Colonic mucosa (tissue), 4 donors: ENCODE results near the gene ARRDC5. TPM values are rescaled to one million over a fixed set of nuclear protein-coding genes. Genes with fewer than 3 reads are reported as not detected.
A peak's percentile ranks its signal among the peaks of the same experiment; 100 is the strongest.
"Not testable (repeated sequence)": the region's sequence is repeated elsewhere in the genome, so short reads cannot be mapped to it uniquely, and the experiment has no call there.

Experiments used
- DNase-seq: peaks from one replicate; pipeline ENCODE4 v3.0.0-alpha.2; 2020
- H3K27ac ChIP-seq: fragments of 200-600 bp; one replicate; pipeline ENCODE4 v1.8.0; 2021
- H3K27me3 ChIP-seq: fragments of 200-600 bp; one replicate; pipeline ENCODE4 v1.8.0; 2021
- H3K36me3 ChIP-seq: fragments of 200-600 bp; one replicate; pipeline ENCODE4 v1.8.0; 2021
- H3K4me1 ChIP-seq: fragments of 200-600 bp; one replicate; pipeline ENCODE4 v1.8.0; 2021; ENCODE audit warnings: mild to moderate bottlenecking
- H3K4me3 ChIP-seq: fragments of 200-600 bp; one replicate; pipeline ENCODE4 v1.8.0; 2021
- H3K9ac ChIP-seq, 2 donors: one replicate each; pipeline ENCODE4 v1.7.0; 2013; ENCODE audit warnings: control low read depth in 2 of 2, low read depth in 2 of 2, low read length in 2 of 2
- H3K9me3 ChIP-seq: fragments of 200-600 bp; one replicate; pipeline ENCODE4 v1.8.0; 2021
- intact Hi-C: fragments of 100-400 bp; cut with DNase I; formaldehyde crosslinking; loops from one replicate; pipeline ENCODE4 v1.14.1; 2022
- total RNA-seq, 2 donors: library from RNA; stranded (reverse); fragmentation: NEBNext Ultra II Directional in 1 of 2; extraction: Animal tissue kit (Norgen Biotek cat#: 25700) in 1 of 2; gene quantifications; one replicate each; pipeline ENCODE4 v1.2.1, GENCODE V29; 2021
- TF ChIP-seq, protein P1 (sequence below): fragments of 200-600 bp; IDR thresholded peaks from one replicate; pipeline ENCODE4 v1.8.0; 2022; ENCODE audit warnings: antibody characterized with exemption, mild to moderate bottlenecking
- donor health status: healthy.
- donor health status: DM: no; HTN: no; CAD: no.
- donor health status: DM: no; HTN: no; CAD: no.

Gene ARRDC5
- total RNA-seq, 2 donors from 2014 or later, result 0.15 TPM; not detected in 1

DNA sequence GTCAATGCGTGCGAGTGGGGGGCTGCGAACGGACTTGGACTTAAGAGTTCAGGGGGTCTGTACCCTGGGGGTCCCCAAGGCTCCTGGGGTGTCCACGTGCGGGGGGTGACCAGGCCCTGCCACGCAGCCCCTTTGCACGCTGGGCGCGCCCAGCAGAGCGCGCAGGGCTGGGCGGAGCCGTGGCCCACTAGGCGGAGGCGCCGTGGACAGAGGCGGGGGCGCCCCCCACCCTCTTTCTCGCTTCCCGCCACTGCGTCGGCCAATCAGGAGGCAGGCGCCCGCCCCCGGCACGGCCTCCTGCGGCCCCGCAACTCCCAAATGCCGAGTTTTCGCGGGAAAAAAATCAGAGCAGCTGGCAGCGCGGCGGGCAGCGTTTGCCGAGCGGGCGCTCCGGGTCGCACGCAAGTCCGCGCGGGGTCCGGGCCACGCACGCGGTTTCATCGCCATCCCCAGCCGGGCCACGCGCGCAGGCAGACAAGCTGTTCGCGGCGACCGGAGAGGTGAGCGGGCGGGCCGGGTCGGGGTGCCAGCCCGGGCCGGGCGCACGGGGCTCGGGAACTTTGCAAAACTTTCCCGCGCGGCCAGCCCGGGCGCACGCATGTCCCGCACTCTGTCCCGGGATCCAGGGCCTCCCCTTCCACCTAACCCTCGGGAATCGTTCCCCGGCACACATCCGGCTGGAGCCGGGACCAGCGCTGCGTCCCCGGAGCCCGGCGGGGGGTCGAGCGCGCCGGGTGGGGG, 6.6 kb upstream of the ARRDC5 start, which contains the start of gene UHRF1:
UHRF1 (plus strand) TSS at position 346 of the 741 bp plus-strand sequence. CDS start 1,385 bp downstream, outside the sequence.
- H3K27ac ChIP-seq, result no peak within 1 kb of the TSS
- peak; percentile 48 for DNase-seq
- no peaks in the 10 kb centered on the region for H3K36me3 ChIP-seq
- no peaks in the 10 kb centered on the region for H3K27me3 ChIP-seq
- H3K4me3 ChIP-seq, result peak within 1 kb of the TSS; percentile 80
- peak within 1 kb of the TSS; percentile 38 to 43 for H3K9ac ChIP-seq
- no peaks in the 10 kb centered on the region for H3K9me3 ChIP-seq
- TF ChIP-seq, protein P1, sequence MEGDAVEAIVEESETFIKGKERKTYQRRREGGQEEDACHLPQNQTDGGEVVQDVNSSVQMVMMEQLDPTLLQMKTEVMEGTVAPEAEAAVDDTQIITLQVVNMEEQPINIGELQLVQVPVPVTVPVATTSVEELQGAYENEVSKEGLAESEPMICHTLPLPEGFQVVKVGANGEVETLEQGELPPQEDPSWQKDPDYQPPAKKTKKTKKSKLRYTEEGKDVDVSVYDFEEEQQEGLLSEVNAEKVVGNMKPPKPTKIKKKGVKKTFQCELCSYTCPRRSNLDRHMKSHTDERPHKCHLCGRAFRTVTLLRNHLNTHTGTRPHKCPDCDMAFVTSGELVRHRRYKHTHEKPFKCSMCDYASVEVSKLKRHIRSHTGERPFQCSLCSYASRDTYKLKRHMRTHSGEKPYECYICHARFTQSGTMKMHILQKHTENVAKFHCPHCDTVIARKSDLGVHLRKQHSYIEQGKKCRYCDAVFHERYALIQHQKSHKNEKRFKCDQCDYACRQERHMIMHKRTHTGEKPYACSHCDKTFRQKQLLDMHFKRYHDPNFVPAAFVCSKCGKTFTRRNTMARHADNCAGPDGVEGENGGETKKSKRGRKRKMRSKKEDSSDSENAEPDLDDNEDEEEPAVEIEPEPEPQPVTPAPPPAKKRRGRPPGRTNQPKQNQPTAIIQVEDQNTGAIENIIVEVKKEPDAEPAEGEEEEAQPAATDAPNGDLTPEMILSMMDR, result no peak
- H3K4me1 ChIP-seq, result peaks cover 12% of the 10 kb centered on the region
- intact Hi-C loops, result no loop called here

DNA sequence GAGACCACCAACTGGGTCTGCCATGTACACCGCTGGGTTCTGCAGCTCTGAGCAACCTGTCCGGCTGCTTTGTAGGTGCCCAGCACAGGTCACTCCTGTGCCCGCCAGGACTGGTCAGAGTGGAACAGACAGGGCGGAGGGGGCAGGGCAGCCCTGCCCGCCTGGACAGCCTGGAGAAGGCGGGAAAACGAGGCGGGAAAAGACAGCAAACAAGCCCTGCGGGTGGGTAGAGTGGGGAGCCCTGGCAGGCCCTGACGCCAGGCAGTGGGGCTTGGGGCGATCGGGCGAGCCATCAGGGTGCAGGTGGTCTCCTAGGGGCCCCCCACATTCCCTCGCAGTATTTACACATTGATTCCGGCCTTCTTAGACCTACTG, 6.1 kb upstream of the ARRDC5 start:
- TF ChIP-seq, protein P1, result no peak
- H3K4me3 ChIP-seq, result no peak overlapping the region
- no peaks in the 10 kb centered on the region for H3K9me3 ChIP-seq

DNA sequence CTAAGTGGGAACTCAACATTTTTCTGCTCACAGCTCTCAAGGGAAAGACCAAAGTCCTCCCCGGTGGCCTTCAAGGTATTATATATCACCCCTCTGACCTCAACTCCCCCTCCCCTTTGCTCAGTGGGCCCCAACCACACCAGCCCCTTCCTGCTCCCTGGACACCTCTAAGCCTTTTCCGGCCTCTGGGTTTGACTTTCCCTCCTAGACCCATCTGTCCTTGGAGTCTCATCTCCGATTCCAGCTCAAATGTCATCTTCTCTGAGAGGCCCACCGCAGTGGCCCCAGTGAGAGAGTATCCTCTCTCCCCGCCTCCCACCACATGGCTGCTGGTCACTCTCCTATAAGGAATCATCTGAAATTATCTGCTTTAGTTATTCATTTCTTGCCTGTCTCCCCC, 5.7 kb upstream of the ARRDC5 start:
- no peaks in the 10 kb centered on the region for H3K27me3 ChIP-seq
- peaks cover 12% of the 10 kb centered on the region for H3K4me1 ChIP-seq
- H3K4me3 ChIP-seq, result no peak overlapping the region
- H3K36me3 ChIP-seq, result no peaks in the 10 kb centered on the region
- H3K9me3 ChIP-seq, result no peaks in the 10 kb centered on the region
- H3K9ac ChIP-seq, result no peak overlapping the region
- intact Hi-C loops, result no loop called here
- no peak for DNase-seq
- TF ChIP-seq, protein P1, result no peak
- H3K27ac ChIP-seq, result no peak overlapping the region

More for the DNA sequence above, 6.1 kb upstream of the ARRDC5 start:
- Histone ChIP-seq H3K27ac (no peak overlapping the region), H3K36me3 (no peaks in the 10 kb centered on the region), H3K4me1 (peaks cover 12% of the 10 kb centered on the region), H3K27me3 (no peaks in the 10 kb centered on the region), H3K9ac (no peak overlapping the region)
- intact Hi-C loops, result no loop called here
- no peak for DNase-seq

DNA sequence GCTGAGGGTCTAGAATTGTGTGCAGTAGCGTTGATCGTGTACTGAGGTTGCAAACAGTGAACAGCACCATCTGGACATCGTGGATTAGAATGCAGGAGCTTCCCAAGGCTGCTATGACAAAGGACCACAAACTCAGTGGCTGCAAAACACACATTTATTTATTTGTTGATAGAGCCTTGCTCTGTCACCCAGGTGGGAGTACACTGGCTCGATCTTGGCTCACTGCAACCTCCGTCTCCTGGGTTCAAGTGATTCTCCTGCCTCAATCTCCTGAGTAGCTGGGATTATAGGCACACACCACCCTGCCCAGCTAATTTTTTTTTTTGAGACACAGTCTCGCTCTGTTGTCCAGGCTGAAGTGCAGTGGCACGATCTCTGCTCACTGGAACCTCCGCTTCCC, 4.3 kb upstream of the ARRDC5 start:
- Histone ChIP-seq H3K36me3 (no peaks in the 10 kb centered on the region), H3K4me1 (peaks cover 12% of the 10 kb centered on the region), H3K27me3 (no peaks in the 10 kb centered on the region), H3K9me3 (no peaks in the 10 kb centered on the region), H3K27ac (no peak overlapping the region), H3K9ac (no peak overlapping the region), H3K4me3 (no peak overlapping the region)
- TF ChIP-seq, protein P1, result no peak
- DNase-seq, result no peak
- intact Hi-C loops, result no loop called here

DNA sequence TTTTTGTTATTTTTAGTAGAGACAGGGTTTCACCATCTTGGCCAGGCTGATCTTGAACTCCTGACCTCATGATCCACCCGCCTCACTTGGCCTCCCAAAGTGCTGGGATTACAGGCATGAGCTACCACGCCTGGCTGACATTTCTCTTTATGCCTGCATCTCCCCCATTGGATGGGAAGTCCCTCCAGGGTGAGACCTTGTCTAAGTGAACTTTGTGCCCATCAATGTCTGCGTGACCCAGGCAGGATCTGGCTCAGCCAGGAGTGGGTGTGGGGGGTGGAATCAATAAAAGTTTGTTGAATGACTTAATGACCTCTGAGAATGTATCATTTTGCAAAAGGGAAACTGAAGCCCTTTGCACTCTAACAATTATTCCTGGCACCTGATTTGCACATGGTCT, 1.8 kb upstream of the ARRDC5 start:
- no peak for DNase-seq
- Histone ChIP-seq H3K4me3 (no peak overlapping the region), H3K4me1 (peaks cover 3% of the 10 kb centered on the region), H3K27me3 (no peaks in the 10 kb centered on the region), H3K27ac (no peak overlapping the region), H3K36me3 (no peaks in the 10 kb centered on the region), H3K9ac (no peak overlapping the region), H3K9me3 (no peaks in the 10 kb centered on the region)
- intact Hi-C loops, result no loop called here
- TF ChIP-seq, protein P1, result no peak

DNA sequence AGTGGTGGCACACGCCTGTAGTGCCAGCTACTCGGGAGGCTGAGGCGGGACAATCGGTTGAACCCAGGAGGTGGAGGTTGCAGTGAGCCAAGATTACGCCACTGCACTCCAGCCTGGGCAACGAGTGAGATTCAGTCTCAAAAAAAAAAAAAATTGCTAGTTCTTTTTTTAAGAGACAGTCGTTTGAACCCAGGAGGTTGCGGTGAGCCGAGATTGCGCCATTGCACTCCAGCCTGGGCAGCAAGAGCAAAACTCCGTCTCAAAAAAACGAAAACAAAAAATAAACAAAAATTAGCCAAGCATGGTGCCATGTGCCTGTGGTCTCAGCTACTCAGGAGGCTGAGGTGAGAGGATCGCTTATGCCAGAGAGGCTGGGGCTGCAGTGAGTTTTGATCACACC, 1.8 kb downstream of the ARRDC5 start:
- H3K27ac ChIP-seq, H3K27me3 ChIP-seq: not testable (repeated sequence)

More for the DNA sequence above, 1.8 kb downstream of the ARRDC5 start:
- H3K9ac ChIP-seq, H3K4me1 ChIP-seq, H3K9me3 ChIP-seq, H3K4me3 ChIP-seq, DNase-seq, H3K36me3 ChIP-seq, intact Hi-C loops: not testable (repeated sequence)
